Immature natural killer cell (primary cell): ENCODE results near the gene RPGR. TPM values are rescaled to one million over a fixed set of nuclear protein-coding genes. Genes with fewer than 3 reads are reported as not detected.

Experiments
- DNase-seq, 3 donors: peaks; one replicate each; pipeline ENCODE4 v3.0.0; 2022; ENCODE audit warnings: mixed read lengths in 1 of 3
- H3K27ac Mint-ChIP-seq, 6 donors: one replicate each; pipeline ENCODE4 v1.8.0; 2020; ENCODE audit warnings: mixed read lengths in 6 of 6, mild to moderate bottlenecking in 5 of 6, inconsistent platforms in 4 of 6, moderate library complexity in 3 of 6
- H3K27me3 Mint-ChIP-seq, 3 donors: one replicate each; pipeline ENCODE4 v1.8.0; 2020 to 2021; ENCODE audit warnings: low read depth in 3 of 3, mild to moderate bottlenecking in 3 of 3, mixed read lengths in 3 of 3, moderate library complexity in 3 of 3, inconsistent platforms in 1 of 3
- H3K36me3 Mint-ChIP-seq, 3 donors: one replicate each; pipeline ENCODE4 v1.8.0; 2020; ENCODE audit warnings: mixed read lengths in 3 of 3, inconsistent platforms in 2 of 3, mild to moderate bottlenecking in 2 of 3
- H3K4me1 Mint-ChIP-seq, 2 donors: one replicate each; pipeline ENCODE4 v1.8.0; 2020; ENCODE audit warnings: inconsistent platforms in 2 of 2, mild to moderate bottlenecking in 2 of 2, mixed read lengths in 2 of 2, moderate library complexity in 1 of 2
- H3K4me3 Mint-ChIP-seq, 5 donors: one replicate each; pipeline ENCODE4 v1.8.0; 2020; ENCODE audit warnings: mild to moderate bottlenecking in 5 of 5, mixed read lengths in 5 of 5, inconsistent platforms in 3 of 5, moderate library complexity in 3 of 5
- H3K9me3 Mint-ChIP-seq, 6 donors: one replicate each; pipeline ENCODE4 v1.8.0; 2020; ENCODE audit warnings: mild to moderate bottlenecking in 6 of 6, mixed read lengths in 6 of 6, inconsistent platforms in 4 of 6, moderate library complexity in 3 of 6
- polyA plus RNA-seq, 3 donors: library from polyadenylated mRNA; unstranded; fragments of 300-500 nt; fragmentation: Illumina TruSeq; gene quantifications; one replicate each; pipeline ENCODE4 v1.2.3, GENCODE V29; 2021

Gene RPGR
- polyA plus RNA-seq, 3 donors from 2014 or later = 4.2 to 7.2 (median 4.4) TPM

- H3K27ac Mint-ChIP-seq = no peak overlapping the region
- H3K4me3 Mint-ChIP-seq = no peak overlapping the region
- peaks cover 3 to 15% (median 5%) of the 10 kb centered on the region in 3 donors for H3K36me3 Mint-ChIP-seq
- H3K27me3 Mint-ChIP-seq = peaks cover 3 to 6% (median 4%) of the 10 kb centered on the region in 3 donors
- H3K9me3 Mint-ChIP-seq = no peaks in the 10 kb centered on the region
- H3K4me1 Mint-ChIP-seq = no peaks in the 10 kb centered on the region
- no peak for DNase-seq
These were observed 14.9 kb downstream of the RPGR start for GRCh38 chrX:38312436-38312835.

- Mint-ChIP-seq H3K27me3 (peaks cover 3 to 6% (median 4%) of the 10 kb centered on the region in 3 donors), H3K4me1 (no peaks in the 10 kb centered on the region), H3K36me3 (peaks cover 3 to 15% (median 5%) of the 10 kb centered on the region in 3 donors), H3K4me3 (no peak overlapping the region), H3K9me3 (no peaks in the 10 kb centered on the region), H3K27ac (no peak overlapping the region)
- DNase-seq = no peak
These were observed 15.6 kb downstream of the RPGR start for GRCh38 chrX:38311743-38312142.

GRCh38 chrX:38305971-38306370, 21.3 kb downstream of the RPGR start:
- H3K36me3 Mint-ChIP-seq = peaks cover 0 to 8% (median 4%) of the 10 kb centered on the region in 3 donors
- H3K27ac Mint-ChIP-seq = no peak overlapping the region
- no peak for DNase-seq
- no peaks in the 10 kb centered on the region for H3K4me1 Mint-ChIP-seq
- H3K27me3 Mint-ChIP-seq = peaks cover 0 to 5% (median 2%) of the 10 kb centered on the region in 3 donors
- H3K4me3 Mint-ChIP-seq = no peak overlapping the region
- no peaks in the 10 kb centered on the region for H3K9me3 Mint-ChIP-seq

GRCh38 chrX:38304010-38304409, 23.3 kb downstream of the RPGR start:
- Mint-ChIP-seq H3K4me1 (no peaks in the 10 kb centered on the region), H3K9me3 (no peaks in the 10 kb centered on the region), H3K4me3 (no peak overlapping the region), H3K27me3 (peaks cover 0 to 5% (median 0%) of the 10 kb centered on the region in 3 donors), H3K36me3 (peaks cover 0 to 8% (median 0%) of the 10 kb centered on the region in 3 donors), H3K27ac (no peak overlapping the region)
- no peak for DNase-seq

- Mint-ChIP-seq H3K36me3 (peaks cover 0 to 7% (median 4%) of the 10 kb centered on the region in 3 donors), H3K27ac (no peak overlapping the region), H3K4me1 (no peaks in the 10 kb centered on the region), H3K27me3 (no peaks in the 10 kb centered on the region), H3K9me3 (no peaks in the 10 kb centered on the region), H3K4me3 (no peak overlapping the region)
- no peak for DNase-seq
These were observed 33.6 kb downstream of the RPGR start for GRCh38 chrX:38293741-38294140.

GRCh38 chrX:38287674-38288073, 39.6 kb downstream of the RPGR start:
- no peaks in the 10 kb centered on the region for H3K4me1 Mint-ChIP-seq
- no peak overlapping the region for H3K27ac Mint-ChIP-seq
- H3K9me3 Mint-ChIP-seq = no peaks in the 10 kb centered on the region
- DNase-seq = no peak
- H3K4me3 Mint-ChIP-seq = no peak overlapping the region
- H3K36me3 Mint-ChIP-seq = peaks cover 10 to 16% (median 11%) of the 10 kb centered on the region in 3 donors
- peaks cover 0 to 5% (median 0%) of the 10 kb centered on the region in 3 donors for H3K27me3 Mint-ChIP-seq

- Mint-ChIP-seq H3K36me3 (peaks cover 14 to 17% (median 16%) of the 10 kb centered on the region in 3 donors), H3K9me3 (no peaks in the 10 kb centered on the region), H3K27me3 (peaks cover 0 to 5% (median 1%) of the 10 kb centered on the region in 3 donors), H3K4me1 (no peaks in the 10 kb centered on the region), H3K27ac (no peak overlapping the region), H3K4me3 (no peak overlapping the region)
- DNase-seq = no peak
These were observed 41.7 kb downstream of the RPGR start for GRCh38 chrX:38285649-38286048.

GRCh38 chrX:38282049-38282448, 45.3 kb downstream of the RPGR start:
- Mint-ChIP-seq H3K27ac (no peak overlapping the region), H3K9me3 (no peaks in the 10 kb centered on the region)

GRCh38 chrX:38279188-38279587, 48.1 kb downstream of the RPGR start:
- no peak overlapping the region for H3K4me3 Mint-ChIP-seq
- peaks cover 0 to 5% (median 4%) of the 10 kb centered on the region in 3 donors for H3K36me3 Mint-ChIP-seq

More at GRCh38 chrX:38282049-38282448, 45.3 kb downstream of the RPGR start:
- no peaks in the 10 kb centered on the region for H3K4me1 Mint-ChIP-seq
- no peak overlapping the region for H3K4me3 Mint-ChIP-seq
- H3K27me3 Mint-ChIP-seq = peaks cover 1 to 5% (median 4%) of the 10 kb centered on the region in 3 donors
- DNase-seq = no peak
- peaks cover under 1 to 7% (median 6%) of the 10 kb centered on the region in 3 donors for H3K36me3 Mint-ChIP-seq

GRCh38 chrX:38278682-38279081, 48.6 kb downstream of the RPGR start:
- Mint-ChIP-seq H3K4me1 (no peaks in the 10 kb centered on the region), H3K27me3 (peaks cover 0 to 4% (median 1%) of the 10 kb centered on the region in 3 donors)

More at GRCh38 chrX:38279188-38279587, 48.1 kb downstream of the RPGR start:
- H3K27ac Mint-ChIP-seq = no peak overlapping the region
- DNase-seq = no peak
- peaks cover 0 to 4% (median 1%) of the 10 kb centered on the region in 3 donors for H3K27me3 Mint-ChIP-seq
- no peaks in the 10 kb centered on the region for H3K9me3 Mint-ChIP-seq
- H3K4me1 Mint-ChIP-seq = no peaks in the 10 kb centered on the region

GRCh38 chrX:38277802-38278201, 49.5 kb downstream of the RPGR start:
- Mint-ChIP-seq H3K27ac (no peak overlapping the region), H3K9me3 (no peaks in the 10 kb centered on the region), H3K4me1 (no peaks in the 10 kb centered on the region), H3K27me3 (peaks cover 0 to 4% (median 1%) of the 10 kb centered on the region in 3 donors), H3K4me3 (no peak overlapping the region), H3K36me3 (peaks cover 3 to 5% (median 4%) of the 10 kb centered on the region in 3 donors)
- DNase-seq = no peak

More at GRCh38 chrX:38278682-38279081, 48.6 kb downstream of the RPGR start:
- Mint-ChIP-seq H3K9me3 (no peaks in the 10 kb centered on the region), H3K27ac (no peak overlapping the region), H3K4me3 (no peak overlapping the region), H3K36me3 (peaks cover 3 to 5% (median 4%) of the 10 kb centered on the region in 3 donors)
- DNase-seq = no peak

GRCh38 chrX:38277136-38277535, 50.2 kb downstream of the RPGR start:
- H3K36me3 Mint-ChIP-seq = peaks cover 0 to 3% (median under 1%) of the 10 kb centered on the region in 3 donors
- no peak for DNase-seq
- no peaks in the 10 kb centered on the region for H3K9me3 Mint-ChIP-seq
- H3K4me3 Mint-ChIP-seq = no peak overlapping the region
- no peak overlapping the region for H3K27ac Mint-ChIP-seq
- peaks cover 0 to 4% (median under 1%) of the 10 kb centered on the region in 3 donors for H3K27me3 Mint-ChIP-seq
- no peaks in the 10 kb centered on the region for H3K4me1 Mint-ChIP-seq

- DNase-seq = no peak
- no peaks in the 10 kb centered on the region for H3K4me1 Mint-ChIP-seq
- no peak overlapping the region for H3K27ac Mint-ChIP-seq
- H3K9me3 Mint-ChIP-seq = no peaks in the 10 kb centered on the region
- peaks cover 0 to 7% (median 0%) of the 10 kb centered on the region in 3 donors for H3K36me3 Mint-ChIP-seq
- H3K27me3 Mint-ChIP-seq = peaks cover 0 to 4% (median 0%) of the 10 kb centered on the region in 3 donors
- H3K4me3 Mint-ChIP-seq = no peak overlapping the region
These were observed 51.2 kb downstream of the RPGR start for GRCh38 chrX:38276089-38276488.

- no peaks in the 10 kb centered on the region for H3K4me1 Mint-ChIP-seq
- H3K27me3 Mint-ChIP-seq = peaks cover 0 to 4% (median under 1%) of the 10 kb centered on the region in 3 donors
- no peak overlapping the region for H3K4me3 Mint-ChIP-seq
- peaks cover 0 to 7% (median 0%) of the 10 kb centered on the region in 3 donors for H3K36me3 Mint-ChIP-seq
- no peaks in the 10 kb centered on the region for H3K9me3 Mint-ChIP-seq
- DNase-seq = no peak
- no peak overlapping the region for H3K27ac Mint-ChIP-seq
These were observed 51.7 kb downstream of the RPGR start for GRCh38 chrX:38275615-38276014.

- H3K27me3 Mint-ChIP-seq = peaks cover 0 to 2% (median 2%) of the 10 kb centered on the region in 3 donors
- H3K4me3 Mint-ChIP-seq = no peak overlapping the region
- DNase-seq = no peak
- no peak overlapping the region for H3K27ac Mint-ChIP-seq
- H3K9me3 Mint-ChIP-seq = no peaks in the 10 kb centered on the region
- H3K4me1 Mint-ChIP-seq = no peaks in the 10 kb centered on the region
- H3K36me3 Mint-ChIP-seq = peaks cover 0 to 7% (median 4%) of the 10 kb centered on the region in 3 donors
These were observed 53.9 kb downstream of the RPGR start for GRCh38 chrX:38273453-38273852.
